Mesenchymal stem cell (in vitro differentiated cells and primary cell): ENCODE data around the gene C11orf68.
"Not testable (repeated sequence)": the region's sequence is repeated elsewhere in the genome, so short reads cannot be mapped to it uniquely, and the experiment has no call there.

Experiments used
- DNase-seq: peaks from one replicate; pipeline ENCODE4 v3.0.0-alpha.2; 2013
- H2AFZ ChIP-seq: one replicate; pipeline ENCODE4 v1.6.1; 2013; ENCODE audit warnings: low read depth, mild to moderate bottlenecking, control low read depth, inconsistent platforms, low read length, moderate library complexity
- H2AK5ac ChIP-seq: 2 replicates; pipeline ENCODE4 v1.6.1; 2013; ENCODE audit warnings: low read length, moderate library complexity, mild to moderate bottlenecking, inconsistent platforms; ENCODE audit not compliant: severe bottlenecking
- H2BK120ac ChIP-seq: one replicate; pipeline ENCODE4 v1.6.1; 2013; ENCODE audit warnings: low read depth, mild to moderate bottlenecking, inconsistent platforms, low read length, moderate library complexity
- H2BK12ac ChIP-seq, 2 experiments: one replicate each; pipeline ENCODE4 v1.6.1; 2013; ENCODE audit warnings: inconsistent platforms in 2 of 2, low read length in 2 of 2, mild to moderate bottlenecking in 2 of 2, moderate library complexity in 2 of 2, control low read depth in 1 of 2
- H2BK15ac ChIP-seq: one replicate; pipeline ENCODE4 v1.6.1; 2013; ENCODE audit warnings: mild to moderate bottlenecking, low read depth, inconsistent platforms; ENCODE audit not compliant: poor library complexity, severe bottlenecking
- H2BK5ac ChIP-seq: 2 replicates; pipeline ENCODE4 v1.6.1; 2013; ENCODE audit warnings: low read depth, mild to moderate bottlenecking, low read length, control low read depth, inconsistent platforms; ENCODE audit not compliant: poor library complexity, severe bottlenecking
- H3K14ac ChIP-seq, 2 experiments: one replicate each; pipeline ENCODE4 v1.6.1; 2013; ENCODE audit warnings: inconsistent platforms in 2 of 2, low read length in 2 of 2, control low read depth in 1 of 2, mild to moderate bottlenecking in 1 of 2, moderate library complexity in 1 of 2
- H3K18ac ChIP-seq, 2 experiments: one replicate each; pipeline ENCODE4 v1.6.1; 2013; ENCODE audit warnings: inconsistent platforms in 2 of 2, low read length in 2 of 2, control low read depth in 1 of 2, low read depth in 1 of 2, mild to moderate bottlenecking in 1 of 2
- H3K23ac ChIP-seq, 2 experiments: one replicate each; pipeline ENCODE4 v1.6.1; 2013; ENCODE audit warnings: inconsistent platforms in 2 of 2, low read length in 2 of 2, mild to moderate bottlenecking in 2 of 2, moderate library complexity in 2 of 2, control low read depth in 1 of 2
- H3K27ac ChIP-seq: 2 replicates; pipeline ENCODE4 v1.5.1; 2013; ENCODE audit warnings: mild to moderate bottlenecking, moderate library complexity, low read length, control low read depth, inconsistent platforms; ENCODE audit not compliant: poor library complexity, severe bottlenecking
- H3K27me3 ChIP-seq, 2 experiments: 2 replicates each; pipeline versions ENCODE4 v1.6.1 to v1.7.0; 2013; ENCODE audit warnings: low read length in 2 of 2, mild to moderate bottlenecking in 2 of 2, moderate library complexity in 2 of 2, control low read depth in 1 of 2, inconsistent platforms in 1 of 2; ENCODE audit not compliant: control insufficient read depth in 1 of 2, insufficient read depth in 1 of 2
- H3K36me3 ChIP-seq, 2 experiments: 2 replicates each; pipeline versions ENCODE4 v1.6.1 to v1.7.0; 2013; ENCODE audit warnings: low read length in 2 of 2, control low read depth in 1 of 2, inconsistent platforms in 1 of 2, low read depth in 1 of 2, mild to moderate bottlenecking in 1 of 2; ENCODE audit not compliant: insufficient read depth in 2 of 2, control insufficient read depth in 1 of 2
- H3K4ac ChIP-seq, 2 experiments: one replicate each; pipeline ENCODE4 v1.6.1; 2013; ENCODE audit warnings: inconsistent platforms in 2 of 2, low read length in 2 of 2, mild to moderate bottlenecking in 2 of 2, moderate library complexity in 2 of 2, control low read depth in 1 of 2, low read depth in 1 of 2
- H3K4me1 ChIP-seq: 2 replicates; pipeline ENCODE4 v1.6.1; 2013; ENCODE audit warnings: low read depth, low read length, control low read depth; ENCODE audit not compliant: control insufficient read depth, insufficient read depth
- H3K4me2 ChIP-seq: 2 replicates; pipeline ENCODE4 v1.6.1; 2013; ENCODE audit warnings: low read length, mild to moderate bottlenecking, inconsistent platforms; ENCODE audit not compliant: poor library complexity, severe bottlenecking
- H3K4me3 ChIP-seq, 2 experiments: 2 replicates each; pipeline versions ENCODE4 v1.5.1 to v1.7.0; 2013; ENCODE audit warnings: low read length in 2 of 2, mild to moderate bottlenecking in 2 of 2, control low read depth in 1 of 2, low read depth in 1 of 2; ENCODE audit not compliant: insufficient read depth in 1 of 2
- H3K79me1 ChIP-seq: replicated peaks from 2 replicates; pipeline ENCODE4 v1.6.1; 2013; ENCODE audit warnings: mild to moderate bottlenecking, control low read depth, low read length, inconsistent platforms; ENCODE audit not compliant: poor library complexity, severe bottlenecking
- H3K9ac ChIP-seq: 2 replicates; pipeline ENCODE4 v1.7.0; 2013; ENCODE audit warnings: mild to moderate bottlenecking, low read length, moderate library complexity
- H3K9me3 ChIP-seq: 2 replicates; pipeline ENCODE4 v1.7.0; 2013; ENCODE audit warnings: mild to moderate bottlenecking, low read length; ENCODE audit not compliant: control insufficient read depth
- H4K8ac ChIP-seq: one replicate; pipeline ENCODE4 v1.6.1; 2013; ENCODE audit warnings: inconsistent platforms, mild to moderate bottlenecking, low read length, moderate library complexity
- H4K91ac ChIP-seq: one replicate; pipeline ENCODE4 v1.6.1; 2013; ENCODE audit warnings: mild to moderate bottlenecking, low read length, inconsistent platforms
- WGBS: methylation state at CpG from one replicate; pipeline ENCODE4 v1.1.7; 2013; ENCODE audit warnings: mixed read lengths; 5-methylcytosine and 5-hydroxymethylcytosine counted together

C11orf68 gene

DNA sequence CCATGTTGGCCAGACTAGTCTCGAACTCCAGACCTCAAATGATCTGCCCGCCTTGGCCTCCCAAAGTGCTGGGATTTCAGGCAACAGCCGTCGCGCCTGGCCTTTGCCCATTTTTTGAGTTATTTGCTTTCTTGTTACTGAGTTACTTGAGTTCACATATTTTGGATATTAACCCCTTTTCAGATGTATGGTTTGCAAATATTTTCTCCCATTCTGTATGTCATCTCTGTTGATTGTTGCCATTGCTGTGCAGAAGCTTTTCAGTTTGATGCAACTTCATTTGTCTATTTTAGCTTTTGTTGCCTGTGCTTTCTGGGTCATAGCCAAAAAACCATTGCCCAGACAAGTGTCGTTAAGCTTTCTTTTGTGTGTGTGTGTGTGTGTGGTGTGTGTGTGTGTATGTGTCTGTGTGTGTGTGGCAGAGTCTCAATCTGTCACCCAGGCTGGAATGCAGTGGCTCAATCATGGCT lies 33.2 kb upstream of the C11orf68 start:
- Histone ChIP-seq H3K18ac (no peak overlapping the region), H3K27me3 (peaks cover 0 to 8% of the 10 kb centered on the region in 2 experiments), H3K79me1 (no peaks in the 10 kb centered on the region), H2BK15ac (no peak overlapping the region), H3K9me3 (no peaks in the 10 kb centered on the region), H2BK12ac (no peak overlapping the region), H3K4me2 (no peak overlapping the region), H2AK5ac (no peak overlapping the region), H3K27ac (no peak overlapping the region), H3K9ac (no peak overlapping the region), H3K23ac (no peak overlapping the region), H3K4me3 (no peak overlapping the region), H2AFZ (no peak overlapping the region), H3K4me1 (no peaks in the 10 kb centered on the region), H4K8ac (no peak overlapping the region), H2BK120ac (no peak overlapping the region), H3K14ac (no peak overlapping the region), H2BK5ac (no peak overlapping the region), H3K4ac (no peak overlapping the region), H3K36me3 (no peaks in the 10 kb centered on the region), H4K91ac (no peak overlapping the region)
- 87% methylated on average over 4 of the region's 6 CpGs for WGBS
- DNase-seq = no peak

DNA sequence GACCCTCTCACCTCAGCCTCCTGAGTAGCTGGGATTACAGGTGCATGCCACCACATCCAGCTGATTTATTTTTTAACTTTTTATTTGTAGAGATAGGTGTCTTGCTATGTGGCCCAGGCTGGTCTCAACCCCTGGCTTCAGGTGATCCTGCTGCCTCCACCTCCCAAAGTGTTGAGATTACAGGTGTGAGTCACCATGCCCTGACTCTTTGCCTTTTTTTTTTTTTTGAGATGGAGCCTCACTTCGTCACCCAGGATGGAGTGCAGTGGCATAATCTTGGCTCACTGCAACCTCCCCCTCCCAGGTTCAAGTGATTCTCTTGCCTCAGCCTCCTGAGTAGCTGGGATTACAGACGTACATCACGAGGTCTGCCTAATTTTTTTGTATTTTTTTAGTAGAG lies 32.8 kb upstream of the C11orf68 start:
- not testable (repeated sequence) for H4K91ac ChIP-seq, H3K23ac ChIP-seq

DNA sequence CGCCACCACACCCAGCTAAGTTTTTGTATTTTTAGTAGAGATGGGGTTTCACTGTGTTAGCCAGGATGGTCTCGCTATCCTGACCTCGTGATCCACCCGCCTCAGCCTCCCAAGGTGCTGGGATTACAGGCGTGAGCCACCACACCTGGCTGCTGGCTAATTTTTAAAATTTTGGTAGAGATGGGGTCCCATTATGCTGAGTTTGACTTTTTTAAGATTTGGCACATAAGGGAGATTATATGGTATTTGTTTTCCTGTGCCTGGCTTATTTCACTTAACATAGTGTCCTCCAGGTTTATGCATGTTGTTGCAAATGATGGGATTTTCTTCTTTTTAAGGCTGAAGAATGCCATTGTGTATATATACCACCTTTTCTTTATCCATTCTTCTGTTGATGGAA lies 31.8 kb upstream of the C11orf68 start:
- 97% methylated on average over 5 of the region's 5 CpGs for WGBS
- H2BK15ac ChIP-seq, H4K8ac ChIP-seq, H3K4me2 ChIP-seq, H3K9me3 ChIP-seq, H3K4me1 ChIP-seq, DNase-seq, H3K27ac ChIP-seq, H3K79me1 ChIP-seq, H3K23ac ChIP-seq, H2BK5ac ChIP-seq, H3K4me3 ChIP-seq, H3K14ac ChIP-seq, H2BK120ac ChIP-seq, H3K36me3 ChIP-seq, H3K4ac ChIP-seq, H3K9ac ChIP-seq, H2AFZ ChIP-seq, H2AK5ac ChIP-seq, H4K91ac ChIP-seq, H2BK12ac ChIP-seq, H3K18ac ChIP-seq: not testable (repeated sequence)
- H3K27me3 ChIP-seq = peaks cover 0 to 13% of the 10 kb centered on the region in 2 experiments

More for the DNA sequence above, 32.8 kb upstream of the C11orf68 start:
- H2BK120ac ChIP-seq, H2AK5ac ChIP-seq, H3K9ac ChIP-seq, H4K8ac ChIP-seq, H2BK15ac ChIP-seq, H3K4me2 ChIP-seq, H3K27ac ChIP-seq, H3K14ac ChIP-seq, H3K18ac ChIP-seq, H3K4me3 ChIP-seq, DNase-seq, H3K4ac ChIP-seq, H3K79me1 ChIP-seq, H2BK12ac ChIP-seq, H3K4me1 ChIP-seq, H3K9me3 ChIP-seq, H2BK5ac ChIP-seq, H2AFZ ChIP-seq, H3K36me3 ChIP-seq: not testable (repeated sequence)
- WGBS = 60% methylated on average over 2 of the region's 3 CpGs
- H3K27me3 ChIP-seq = peaks cover 0 to 13% of the 10 kb centered on the region in 2 experiments

DNA sequence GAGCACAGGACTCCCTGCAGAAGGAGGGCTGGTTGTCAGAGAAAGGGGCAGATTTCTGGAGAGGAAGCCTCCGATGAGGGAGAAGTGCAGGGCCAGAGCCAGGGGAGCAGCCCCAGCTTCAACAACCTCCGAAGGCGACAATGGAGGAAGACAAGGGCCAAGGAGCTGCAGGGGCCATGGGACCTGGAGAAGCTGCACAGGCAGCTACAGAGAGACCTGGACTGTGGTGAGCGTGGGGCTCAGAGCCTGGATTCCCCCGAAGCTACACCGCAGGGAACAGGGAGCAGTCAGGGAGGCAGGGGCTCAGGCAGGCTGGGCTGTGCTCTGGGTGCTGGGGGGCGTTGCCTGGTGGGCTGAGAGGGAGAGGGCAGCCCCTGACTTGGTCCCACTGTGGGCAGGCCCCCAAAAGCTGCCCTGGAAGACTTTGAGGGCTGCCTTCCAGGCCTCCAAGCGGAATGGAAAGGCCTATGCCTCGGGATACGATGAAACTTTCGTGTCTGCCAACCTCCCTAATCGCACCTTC lies 28.8 kb upstream of the C11orf68 start:
- no peak overlapping the region for H4K91ac ChIP-seq
- H3K79me1 ChIP-seq = no peaks in the 10 kb centered on the region
- WGBS = 86% methylated on average over 11 of the region's 12 CpGs

More for the DNA sequence above, 28.8 kb upstream of the C11orf68 start:
- no peak for DNase-seq
- Histone ChIP-seq H3K27ac (no peak overlapping the region), H3K4me2 (no peak overlapping the region), H3K4ac (no peak overlapping the region), H2BK5ac (no peak overlapping the region), H2BK15ac (no peak overlapping the region), H2BK120ac (no peak overlapping the region), H3K14ac (peak overlapping the region in 1 of 2 experiments; percentile 59), H3K9ac (no peak overlapping the region), H4K8ac (no peak overlapping the region), H3K9me3 (no peaks in the 10 kb centered on the region), H3K27me3 (peaks cover 0 to 13% of the 10 kb centered on the region in 2 experiments), H3K18ac (no peak overlapping the region), H2BK12ac (no peak overlapping the region), H2AFZ (no peak overlapping the region), H2AK5ac (no peak overlapping the region), H3K4me1 (no peaks in the 10 kb centered on the region), H3K36me3 (no peaks in the 10 kb centered on the region), H3K4me3 (no peak overlapping the region), H3K23ac (no peak overlapping the region)
